ENCODE results near the gene NSUN5. TPM values are rescaled to one million over a fixed set of nuclear protein-coding genes. Genes with fewer than 3 reads are reported as not detected.

Gene NSUN5
- total and polyA plus RNA-seq, 9 of the 15 experiments (the other 6 are each of a cell fraction or from before 2014, with no cell fraction given): 4.7 to 115 (median 43.0) TPM

GRCh38 chr7:73340514-73340913 is 31.9 kb upstream of the NSUN5 start:
- CTCF ChIA-PET (ENCODE audit: low intra/inter-chr PET ratio): no interaction called here
- TF ChIP-seq RBM17 (IDR thresholded peaks at IDR 0.05; ENCODE audit: borderline replicate concordance, low read depth, low read length) (no peak), KAT7 (CRISPR knock-in tag; IDR thresholded peaks at IDR 0.05; ENCODE audit: borderline replicate concordance) (no peak), KLF1 (tag; IDR thresholded peaks at IDR 0.05) (no peak), ZFP30 (CRISPR knock-in tag; IDR thresholded peaks at IDR 0.05; ENCODE audit: borderline replicate concordance) (no peak), PHF20 (IDR thresholded peaks at IDR 0.05; ENCODE audit: partially characterized antibody) (no peak), TCFL5 (CRISPR knock-in tag; conservative IDR thresholded peaks at IDR 0.05) (no peak), CHCHD3 (CRISPR knock-in tag; IDR thresholded peaks at IDR 0.05) (no peak), TARDBP (IDR thresholded peaks at IDR 0.05) (no peak), ETS1 (conservative IDR thresholded peaks at IDR 0.05; ENCODE audit: control insufficient read depth, low read depth, low read length) (no peak), DACH1 (IDR thresholded peaks at IDR 0.05; ENCODE audit: partially characterized antibody) (no peak), ZNF407 (IDR thresholded peaks at IDR 0.05; ENCODE audit: low read depth) (no peak), DPF2 (IDR thresholded peaks at IDR 0.05) (no peak), DIDO1 (tag; IDR thresholded peaks at IDR 0.05; ENCODE audit: low read depth) (no peak)
- TF ChIP-seq, protein P1, sequence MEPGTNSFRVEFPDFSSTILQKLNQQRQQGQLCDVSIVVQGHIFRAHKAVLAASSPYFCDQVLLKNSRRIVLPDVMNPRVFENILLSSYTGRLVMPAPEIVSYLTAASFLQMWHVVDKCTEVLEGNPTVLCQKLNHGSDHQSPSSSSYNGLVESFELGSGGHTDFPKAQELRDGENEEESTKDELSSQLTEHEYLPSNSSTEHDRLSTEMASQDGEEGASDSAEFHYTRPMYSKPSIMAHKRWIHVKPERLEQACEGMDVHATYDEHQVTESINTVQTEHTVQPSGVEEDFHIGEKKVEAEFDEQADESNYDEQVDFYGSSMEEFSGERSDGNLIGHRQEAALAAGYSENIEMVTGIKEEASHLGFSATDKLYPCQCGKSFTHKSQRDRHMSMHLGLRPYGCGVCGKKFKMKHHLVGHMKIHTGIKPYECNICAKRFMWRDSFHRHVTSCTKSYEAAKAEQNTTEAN (CRISPR knock-in tag; IDR thresholded peaks at IDR 0.05): no peak

More at GRCh38 chr7:73340514-73340913, 31.9 kb upstream of the NSUN5 start:
- H4K20me1 ChIP-seq (replicated peaks; ENCODE audit: control insufficient read depth, insufficient read depth, low read length): no peaks in the 10 kb centered on the region; the same call in 1 of the 2 replicates
- no peak overlapping the region for H3K4me2 ChIP-seq (ENCODE audit: insufficient read depth, low read length)
- no peak overlapping the region for H3K4me3 ChIP-seq
- DNase-seq (ENCODE audit: extremely low read depth in 1 of 4, low spot score in 3 of 4): no peak
- peaks cover 4 to 6% of the 10 kb centered on the region in 2 experiments; a peak in 1 of 5 replicates for H3K4me1 ChIP-seq (replicated peaks in 1 of 2; ENCODE audit: control insufficient read depth in 2 of 2, insufficient read depth in 2 of 2, low read length in 2 of 2)
- BruUV-seq (replicated peaks): no TSS peak
- H3K9me3 ChIP-seq (replicated peaks; ENCODE audit: control insufficient read depth, insufficient read depth, low read depth, low read length): no peaks in the 10 kb centered on the region
- 15% methylated on average over 7 of the region's 7 CpGs for WGBS (ENCODE audit: insufficient coverage, low coverage, missing lambda C conversion rate)
- intact Hi-C loops (cut with micrococcal nuclease): loop anchor here (5.0 kb wide), 1 partner anchor 97 kb away; no protein-coding TSS in a partner anchor
- ATAC-seq: no peak
- no peak overlapping the region for H3K9ac ChIP-seq (ENCODE audit: insufficient read depth in 1 of 2, low read depth in 2 of 2, low read length in 2 of 2)
- H3K27me3 ChIP-seq (ENCODE audit: control insufficient read depth in 2 of 2, insufficient read depth in 2 of 2, low read length in 2 of 2): peaks cover 50 to 70% of the 10 kb centered on the region in 2 experiments
- H3K27ac ChIP-seq (ENCODE audit: extremely low read depth, low read depth, low read length): no peak overlapping the region
- in situ Hi-C loops (cut with MboI): no loop called here
- FAIRE-seq: no peak
- H3K9me1 ChIP-seq (ENCODE audit: control insufficient read depth, insufficient read depth, low read length): no peaks in the 10 kb centered on the region
- no peak overlapping the region for H2AFZ ChIP-seq (ENCODE audit: low read depth, low read length)
- POLR2A ChIA-PET: no interaction called here
- H3K79me2 ChIP-seq (ENCODE audit: control insufficient read depth, insufficient read depth, low read length): no peaks in the 10 kb centered on the region
- H3K36me3 ChIP-seq (ENCODE audit: control insufficient read depth, insufficient read depth, low read length): no peaks in the 10 kb centered on the region

Measured in K562 (cell line).